Neural cell (in vitro differentiated cells): ENCODE results near the gene FGD3. TPM values are rescaled to one million over a fixed set of nuclear protein-coding genes. Genes with fewer than 3 reads are reported as not detected.

ENCODE experiments used
- H2AFZ ChIP-seq: fragments of 200-600, 300-800 bp; sonication (generic), shearing (Covaris generic); 2 replicates; pipeline ENCODE4 v1.6.0; 2014; ENCODE audit warnings: low read depth, mild to moderate bottlenecking, antibody characterized with exemption, low read length, moderate library complexity
- H3F3A ChIP-seq: fragments of 200-600 bp; shearing (Covaris generic); 2 replicates; pipeline ENCODE4 v1.6.1; 2016; ENCODE audit warnings: mild to moderate bottlenecking, moderate library complexity, mixed read lengths, antibody characterized with exemption, low read length; ENCODE audit not compliant: insufficient read depth, poor library complexity, severe bottlenecking
- H3K27ac ChIP-seq: fragments of 200-600, 300-800 bp; sonication (generic), shearing (Covaris generic); 2 replicates; pipeline ENCODE4 v1.5.1; 2014; ENCODE audit warnings: mild to moderate bottlenecking, low read length, moderate library complexity
- H3K27me3 ChIP-seq: fragments of 300-800, 200-600 bp; sonication (generic), shearing (Covaris generic); 2 replicates; pipeline ENCODE4 v1.6.0; 2014; ENCODE audit warnings: mild to moderate bottlenecking, low read depth, low read length, moderate library complexity; ENCODE audit not compliant: insufficient read depth
- H3K36me3 ChIP-seq: fragments of 300-800, 200-600 bp; sonication (generic), shearing (Covaris generic); 2 replicates; pipeline ENCODE4 v1.5.1; 2014; ENCODE audit warnings: mild to moderate bottlenecking, antibody characterized with exemption, low read length, moderate library complexity; ENCODE audit not compliant: insufficient read depth
- H3K4me2 ChIP-seq: fragments of 300-800, 200-600 bp; sonication (generic), shearing (Covaris generic); 2 replicates; pipeline ENCODE4 v1.6.0; 2014; ENCODE audit warnings: mild to moderate bottlenecking, low read length
- H3K4me3 ChIP-seq: fragments of 300-800, 200-600 bp; sonication (generic), shearing (Covaris generic); 2 replicates; pipeline ENCODE4 v1.5.1; 2014; ENCODE audit warnings: mild to moderate bottlenecking, low read length, moderate library complexity
- H3K79me2 ChIP-seq: fragments of 200-600 bp; shearing (Covaris generic); replicated peaks from 2 replicates; pipeline ENCODE4 v1.6.0; 2014; ENCODE audit warnings: mild to moderate bottlenecking, low read length, moderate library complexity; ENCODE audit not compliant: insufficient read depth
- H3K9ac ChIP-seq: fragments of 300-800, 200-600 bp; sonication (generic), shearing (Covaris generic); 2 replicates; pipeline ENCODE4 v1.6.1; 2016; ENCODE audit warnings: mild to moderate bottlenecking, low read length, mixed read lengths
- H3K9me2 ChIP-seq: fragments of 200-600 bp; shearing (Covaris generic); 2 replicates; pipeline ENCODE4 v1.6.1; 2016; ENCODE audit warnings: mild to moderate bottlenecking, low read length, mixed read lengths; ENCODE audit not compliant: insufficient read depth
- H3K9me3 ChIP-seq: fragments of 200-600, 300-800 bp; sonication (generic), shearing (Covaris generic); 2 replicates; pipeline ENCODE4 v1.6.1; 2016; ENCODE audit warnings: mild to moderate bottlenecking, mixed run types, low read length, moderate library complexity, mixed read lengths
- H4K20me1 ChIP-seq: fragments of 200-600 bp; shearing (Covaris generic); 2 replicates; pipeline ENCODE4 v1.6.1; 2016; ENCODE audit warnings: mild to moderate bottlenecking, mixed run types; ENCODE audit not compliant: insufficient read depth
- EP300 ChIP-seq: fragments of 450-650 bp; conservative IDR thresholded peaks from 2 replicates; pipeline ENCODE4 v1.6.1; 2014; ENCODE audit warnings: antibody characterized with exemption, mild to moderate bottlenecking, moderate library complexity; ENCODE audit not compliant: poor library complexity, severe bottlenecking
- EZH2 ChIP-seq: fragments of 200-600, 300-800 bp; shearing (Covaris generic), sonication (generic); IDR thresholded peaks from 2 replicates; pipeline ENCODE4 v1.6.1; 2014; ENCODE audit warnings: antibody characterized with exemption, low read length, borderline replicate concordance, mild to moderate bottlenecking; ENCODE audit not compliant: insufficient read depth, poor library complexity, severe bottlenecking
- MXI1 ChIP-seq: fragments of 450-650 bp; conservative IDR thresholded peaks from 2 replicates; pipeline ENCODE4 v1.6.1; 2014; ENCODE audit warnings: antibody characterized with exemption, mild to moderate bottlenecking; ENCODE audit not compliant: poor library complexity, severe bottlenecking
- POLR2AphosphoS5 ChIP-seq: IDR thresholded peaks from 2 replicates; pipeline ENCODE4 v1.6.1; 2012
- RAD21 ChIP-seq: fragments of 450-650 bp; conservative IDR thresholded peaks from 2 replicates; pipeline ENCODE4 v1.6.1; 2014; ENCODE audit warnings: antibody characterized with exemption, mild to moderate bottlenecking, moderate library complexity
- SMC3 ChIP-seq: fragments of 450-650 bp; conservative IDR thresholded peaks from 2 replicates; pipeline ENCODE4 v1.6.1; 2014; ENCODE audit warnings: antibody characterized with exemption, mild to moderate bottlenecking, moderate library complexity; ENCODE audit not compliant: poor library complexity
- TAF1 ChIP-seq: IDR thresholded peaks from 2 replicates; pipeline ENCODE4 v1.6.1; 2012; ENCODE audit warnings: low read depth
- polyA plus RNA-seq: library from polyadenylated mRNA; depleted of rRNA; stranded (reverse); fragments of >200 nt; gene quantifications from 2 replicates; pipeline ENCODE4 v1.2.3, GENCODE V29; 2014
- TF ChIP-seq, protein P1 (sequence below): fragments of 450-650 bp; IDR thresholded peaks from 2 replicates; pipeline ENCODE4 v1.5.1; 2014; ENCODE audit warnings: antibody characterized with exemption, mild to moderate bottlenecking, moderate library complexity; ENCODE audit not compliant: poor library complexity, severe bottlenecking
- TF ChIP-seq, protein P2 (sequence below): IDR thresholded peaks from 2 replicates; pipeline ENCODE4 v1.6.1; 2012; ENCODE audit warnings: borderline replicate concordance

Gene FGD3
- polyA plus RNA-seq, 1 donor from 2014 or later, result 8.3 TPM

DNA sequence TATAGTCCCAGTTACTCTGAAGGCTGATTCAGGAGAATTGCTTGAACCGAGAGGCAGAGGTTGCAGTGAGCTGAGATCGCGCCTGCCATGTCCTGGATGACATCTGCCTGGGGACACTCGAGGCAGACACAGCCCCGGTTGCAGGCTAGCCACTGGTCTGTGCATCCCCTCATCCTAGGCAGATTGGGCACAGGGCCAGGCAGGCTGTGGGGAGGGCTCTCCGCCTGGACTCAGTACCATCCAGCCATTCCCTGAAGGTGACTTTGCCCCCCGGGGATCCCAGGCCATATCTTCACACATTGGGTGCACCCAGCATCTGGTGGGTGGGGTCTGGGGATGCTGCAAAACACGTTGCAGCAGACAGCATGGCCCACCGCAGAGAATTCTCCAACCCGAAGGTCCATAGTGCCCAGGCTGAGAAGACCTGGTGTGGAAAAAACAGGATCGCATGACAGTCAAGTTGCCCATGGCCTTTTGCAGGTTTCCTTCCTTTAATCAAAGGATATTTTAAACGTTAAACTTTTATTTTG, 60.3 kb downstream of the FGD3 start:
- no peak overlapping the region for H2AFZ ChIP-seq
- H3F3A ChIP-seq, result no peaks in the 10 kb centered on the region
- no peak overlapping the region for H3K27ac ChIP-seq
- no peaks in the 10 kb centered on the region for H3K9me2 ChIP-seq
- H3K36me3 ChIP-seq, result no peaks in the 10 kb centered on the region
- no peaks in the 10 kb centered on the region for H3K9me3 ChIP-seq
- no peak overlapping the region for H3K9ac ChIP-seq
- H3K4me3 ChIP-seq, result no peak overlapping the region
- no peak overlapping the region for H3K4me2 ChIP-seq
- no peak for TF ChIP-seq EP300
- no peak for TF ChIP-seq SMC3
- TF ChIP-seq, protein P1, sequence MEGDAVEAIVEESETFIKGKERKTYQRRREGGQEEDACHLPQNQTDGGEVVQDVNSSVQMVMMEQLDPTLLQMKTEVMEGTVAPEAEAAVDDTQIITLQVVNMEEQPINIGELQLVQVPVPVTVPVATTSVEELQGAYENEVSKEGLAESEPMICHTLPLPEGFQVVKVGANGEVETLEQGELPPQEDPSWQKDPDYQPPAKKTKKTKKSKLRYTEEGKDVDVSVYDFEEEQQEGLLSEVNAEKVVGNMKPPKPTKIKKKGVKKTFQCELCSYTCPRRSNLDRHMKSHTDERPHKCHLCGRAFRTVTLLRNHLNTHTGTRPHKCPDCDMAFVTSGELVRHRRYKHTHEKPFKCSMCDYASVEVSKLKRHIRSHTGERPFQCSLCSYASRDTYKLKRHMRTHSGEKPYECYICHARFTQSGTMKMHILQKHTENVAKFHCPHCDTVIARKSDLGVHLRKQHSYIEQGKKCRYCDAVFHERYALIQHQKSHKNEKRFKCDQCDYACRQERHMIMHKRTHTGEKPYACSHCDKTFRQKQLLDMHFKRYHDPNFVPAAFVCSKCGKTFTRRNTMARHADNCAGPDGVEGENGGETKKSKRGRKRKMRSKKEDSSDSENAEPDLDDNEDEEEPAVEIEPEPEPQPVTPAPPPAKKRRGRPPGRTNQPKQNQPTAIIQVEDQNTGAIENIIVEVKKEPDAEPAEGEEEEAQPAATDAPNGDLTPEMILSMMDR, result no peak
- TF ChIP-seq, protein P2, sequence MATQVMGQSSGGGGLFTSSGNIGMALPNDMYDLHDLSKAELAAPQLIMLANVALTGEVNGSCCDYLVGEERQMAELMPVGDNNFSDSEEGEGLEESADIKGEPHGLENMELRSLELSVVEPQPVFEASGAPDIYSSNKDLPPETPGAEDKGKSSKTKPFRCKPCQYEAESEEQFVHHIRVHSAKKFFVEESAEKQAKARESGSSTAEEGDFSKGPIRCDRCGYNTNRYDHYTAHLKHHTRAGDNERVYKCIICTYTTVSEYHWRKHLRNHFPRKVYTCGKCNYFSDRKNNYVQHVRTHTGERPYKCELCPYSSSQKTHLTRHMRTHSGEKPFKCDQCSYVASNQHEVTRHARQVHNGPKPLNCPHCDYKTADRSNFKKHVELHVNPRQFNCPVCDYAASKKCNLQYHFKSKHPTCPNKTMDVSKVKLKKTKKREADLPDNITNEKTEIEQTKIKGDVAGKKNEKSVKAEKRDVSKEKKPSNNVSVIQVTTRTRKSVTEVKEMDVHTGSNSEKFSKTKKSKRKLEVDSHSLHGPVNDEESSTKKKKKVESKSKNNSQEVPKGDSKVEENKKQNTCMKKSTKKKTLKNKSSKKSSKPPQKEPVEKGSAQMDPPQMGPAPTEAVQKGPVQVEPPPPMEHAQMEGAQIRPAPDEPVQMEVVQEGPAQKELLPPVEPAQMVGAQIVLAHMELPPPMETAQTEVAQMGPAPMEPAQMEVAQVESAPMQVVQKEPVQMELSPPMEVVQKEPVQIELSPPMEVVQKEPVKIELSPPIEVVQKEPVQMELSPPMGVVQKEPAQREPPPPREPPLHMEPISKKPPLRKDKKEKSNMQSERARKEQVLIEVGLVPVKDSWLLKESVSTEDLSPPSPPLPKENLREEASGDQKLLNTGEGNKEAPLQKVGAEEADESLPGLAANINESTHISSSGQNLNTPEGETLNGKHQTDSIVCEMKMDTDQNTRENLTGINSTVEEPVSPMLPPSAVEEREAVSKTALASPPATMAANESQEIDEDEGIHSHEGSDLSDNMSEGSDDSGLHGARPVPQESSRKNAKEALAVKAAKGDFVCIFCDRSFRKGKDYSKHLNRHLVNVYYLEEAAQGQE, result no peak
- no peak for TF ChIP-seq RAD21
- no peak for TF ChIP-seq MXI1
- TF ChIP-seq EZH2, result no peak
- no peak for TF ChIP-seq POLR2AphosphoS5
- TF ChIP-seq TAF1, result no peak
- no peaks in the 10 kb centered on the region for H3K27me3 ChIP-seq
- H3K79me2 ChIP-seq, result no peaks in the 10 kb centered on the region
- H4K20me1 ChIP-seq, result no peaks in the 10 kb centered on the region

DNA sequence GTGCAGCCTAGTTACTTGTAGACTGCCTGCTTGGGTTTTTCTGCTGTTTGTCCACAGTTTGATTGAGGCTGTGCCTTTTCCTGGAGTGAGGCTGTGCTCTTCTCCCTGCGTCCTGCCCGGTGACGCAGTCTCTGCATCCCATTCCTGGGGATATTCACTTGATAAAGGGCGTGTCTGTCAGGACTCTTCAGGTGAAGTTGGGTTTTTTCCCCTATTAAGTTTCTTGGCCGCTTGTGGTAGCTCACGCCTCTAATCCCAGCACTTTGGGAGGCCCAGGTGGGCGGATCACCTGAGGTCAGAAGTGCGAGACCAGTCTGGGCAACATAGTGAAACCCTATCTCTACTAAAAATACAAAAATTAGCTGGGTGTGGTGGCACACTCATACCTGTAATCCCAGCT, 61.1 kb downstream of the FGD3 start:
- Histone ChIP-seq H3K36me3 (no peaks in the 10 kb centered on the region), H3K27me3 (no peaks in the 10 kb centered on the region), H3K79me2 (no peaks in the 10 kb centered on the region), H3K9me2 (no peaks in the 10 kb centered on the region), H3K9me3 (no peaks in the 10 kb centered on the region), H2AFZ (no peak overlapping the region), H3K4me2 (no peak overlapping the region), H3K9ac (no peak overlapping the region), H3K4me3 (no peak overlapping the region), H3K27ac (no peak overlapping the region), H3F3A (no peaks in the 10 kb centered on the region), H4K20me1 (no peaks in the 10 kb centered on the region)
- no peak for TF ChIP-seq EP300
- no peak for TF ChIP-seq EZH2
- TF ChIP-seq, protein P2, result no peak
- TF ChIP-seq SMC3, result no peak
- TF ChIP-seq RAD21, result no peak
- TF ChIP-seq POLR2AphosphoS5, result no peak
- no peak for TF ChIP-seq MXI1
